Endothelial cell of umbilical vein (primary cell): Measurements from ENCODE around the gene EMC8.

Source experiments
- POLR2A ChIP-seq: IDR thresholded peaks from 2 replicates; pipeline ENCODE4 v1.6.1; 2012; ENCODE audit warnings: low read depth, mild to moderate bottlenecking, control low read depth, low read length
- TF ChIP-seq, protein P1 (sequence below), 2 donors: IDR thresholded peaks; 1 replicate in 1 of 2; 2 replicates in 1 of 2; pipeline ENCODE4 v1.5.1; 2011; ENCODE audit warnings: low read length in 2 of 2, mild to moderate bottlenecking in 2 of 2, moderate library complexity in 2 of 2, control low read depth in 1 of 2, inconsistent platforms in 1 of 2, low read depth in 1 of 2; ENCODE audit not compliant: insufficient read depth in 1 of 2; ENCODE audit errors: extremely low read depth in 1 of 2

DNA sequence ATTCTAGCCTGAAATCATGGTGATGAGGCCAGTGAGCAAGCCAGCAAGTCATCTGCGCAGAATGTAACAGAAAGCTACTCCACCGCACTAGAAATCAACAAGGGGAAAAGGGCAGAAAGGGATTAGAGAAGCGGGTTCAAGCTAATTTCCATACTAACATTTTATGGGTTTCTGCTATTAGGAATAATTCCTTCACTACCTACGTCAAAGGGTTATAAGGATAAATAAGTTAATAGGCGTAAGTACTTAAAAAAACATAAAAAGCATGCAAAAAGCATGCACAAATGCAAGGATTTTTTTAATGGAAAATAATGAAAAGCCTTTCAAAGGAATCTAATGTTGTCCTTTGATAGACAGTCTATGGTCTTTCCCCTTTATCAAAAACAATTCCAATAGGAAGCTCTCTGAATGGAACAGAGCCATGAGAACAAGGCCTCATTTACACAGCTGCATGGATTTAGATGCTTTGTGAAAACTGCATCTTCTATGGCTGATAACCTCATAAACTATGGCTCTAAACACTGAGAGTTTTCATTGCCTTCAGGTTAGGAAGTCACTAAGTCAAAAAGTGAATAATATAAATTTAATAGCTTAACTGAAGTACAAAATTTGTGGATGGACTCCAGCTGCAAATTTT, 5.6 kb downstream of the EMC8 start:
- TF ChIP-seq, protein P1, sequence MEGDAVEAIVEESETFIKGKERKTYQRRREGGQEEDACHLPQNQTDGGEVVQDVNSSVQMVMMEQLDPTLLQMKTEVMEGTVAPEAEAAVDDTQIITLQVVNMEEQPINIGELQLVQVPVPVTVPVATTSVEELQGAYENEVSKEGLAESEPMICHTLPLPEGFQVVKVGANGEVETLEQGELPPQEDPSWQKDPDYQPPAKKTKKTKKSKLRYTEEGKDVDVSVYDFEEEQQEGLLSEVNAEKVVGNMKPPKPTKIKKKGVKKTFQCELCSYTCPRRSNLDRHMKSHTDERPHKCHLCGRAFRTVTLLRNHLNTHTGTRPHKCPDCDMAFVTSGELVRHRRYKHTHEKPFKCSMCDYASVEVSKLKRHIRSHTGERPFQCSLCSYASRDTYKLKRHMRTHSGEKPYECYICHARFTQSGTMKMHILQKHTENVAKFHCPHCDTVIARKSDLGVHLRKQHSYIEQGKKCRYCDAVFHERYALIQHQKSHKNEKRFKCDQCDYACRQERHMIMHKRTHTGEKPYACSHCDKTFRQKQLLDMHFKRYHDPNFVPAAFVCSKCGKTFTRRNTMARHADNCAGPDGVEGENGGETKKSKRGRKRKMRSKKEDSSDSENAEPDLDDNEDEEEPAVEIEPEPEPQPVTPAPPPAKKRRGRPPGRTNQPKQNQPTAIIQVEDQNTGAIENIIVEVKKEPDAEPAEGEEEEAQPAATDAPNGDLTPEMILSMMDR (IDR thresholded peaks at IDR 0.05; ENCODE audit: extremely low read depth in 1 of 2, insufficient read depth in 1 of 2, low read depth in 1 of 2, low read length in 2 of 2), result no peak
- TF ChIP-seq POLR2A, result no peak
